NCI-H774 (cell line): ENCODE results near the gene DHX36.

Experiments
- DNase-seq: peaks from one replicate; lab custom pipeline; 2025; lab: John Stamatoyannopoulos, UW

Gene DHX36

DNA sequence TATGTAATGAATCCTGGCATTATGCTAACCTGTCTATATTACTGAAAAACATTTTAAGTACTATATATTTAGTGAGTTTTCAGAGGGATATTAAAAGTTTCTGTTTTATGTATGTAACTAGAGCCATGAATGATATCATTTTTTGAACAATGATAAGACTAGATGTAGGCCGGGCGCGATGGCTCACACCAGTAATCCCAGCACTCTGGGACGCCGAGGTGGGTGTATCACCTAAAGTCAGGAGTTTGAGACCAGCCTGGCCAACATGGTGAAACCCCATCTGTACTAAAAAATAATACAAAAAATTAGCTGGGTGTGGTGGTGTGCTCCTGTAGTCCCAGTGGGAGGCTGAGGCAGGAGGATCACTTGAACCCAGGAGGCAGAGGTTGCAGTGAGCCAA lies 34.1 kb downstream of the DHX36 start:
- no peak for DNase-seq

DNA sequence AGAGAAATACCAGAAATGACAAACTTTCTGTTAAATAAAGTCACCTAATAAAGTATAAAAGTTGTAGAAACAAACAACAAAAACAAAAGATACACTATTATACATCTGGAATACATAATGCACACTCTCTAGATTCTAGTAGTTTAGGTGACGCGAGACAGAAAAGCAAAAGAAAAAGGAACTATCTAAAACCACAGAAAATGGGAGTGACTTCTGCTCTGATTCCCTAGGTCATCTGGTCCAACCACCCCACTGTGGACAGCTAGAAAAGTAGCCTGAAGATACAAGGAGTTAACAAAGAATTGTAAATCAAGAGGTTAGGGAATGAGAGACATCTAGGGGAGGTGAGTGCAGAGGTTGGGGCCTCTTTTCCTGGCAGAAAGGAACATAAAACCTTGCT lies 39.1 kb downstream of the DHX36 start:
- no peak for DNase-seq

DNA sequence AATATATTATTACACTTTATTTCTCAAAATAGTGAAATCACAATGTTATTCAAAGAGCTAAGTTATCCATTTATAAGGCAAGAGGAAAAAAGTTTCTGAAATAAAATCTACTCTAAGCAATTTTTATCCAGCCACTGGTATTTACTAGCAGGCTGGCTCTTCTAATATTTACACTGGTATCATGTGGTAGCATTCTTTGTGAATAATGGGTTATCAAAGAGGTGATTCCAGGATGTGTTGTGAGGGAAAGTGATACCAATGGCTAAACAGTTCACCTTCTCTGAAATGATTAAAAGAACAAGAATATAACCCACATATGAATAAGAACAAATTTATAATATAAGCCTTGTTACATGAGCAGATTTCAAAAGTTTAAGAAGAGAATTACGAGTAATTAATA lies 44.1 kb downstream of the DHX36 start:
- DNase-seq = no peak

DNA sequence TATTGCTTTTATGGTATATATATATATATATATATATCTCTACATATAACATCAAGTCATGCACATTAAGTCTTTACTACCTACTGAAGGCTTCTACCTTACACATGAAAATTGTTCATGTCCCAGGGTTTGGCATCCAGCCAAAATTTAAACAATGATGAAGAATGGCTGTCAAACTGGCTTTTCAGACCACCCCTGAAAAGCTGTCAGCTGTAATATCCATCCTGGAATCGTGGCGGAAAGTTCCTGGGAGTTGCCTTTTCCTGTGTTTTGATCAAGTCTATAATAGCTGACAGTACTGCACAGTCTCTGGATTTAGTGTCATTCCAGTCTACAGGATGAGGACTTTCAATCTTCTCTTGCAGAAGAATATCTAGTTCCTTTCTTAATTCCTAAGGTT lies 48.3 kb downstream of the DHX36 start:
- DNase-seq = no peak

DNA sequence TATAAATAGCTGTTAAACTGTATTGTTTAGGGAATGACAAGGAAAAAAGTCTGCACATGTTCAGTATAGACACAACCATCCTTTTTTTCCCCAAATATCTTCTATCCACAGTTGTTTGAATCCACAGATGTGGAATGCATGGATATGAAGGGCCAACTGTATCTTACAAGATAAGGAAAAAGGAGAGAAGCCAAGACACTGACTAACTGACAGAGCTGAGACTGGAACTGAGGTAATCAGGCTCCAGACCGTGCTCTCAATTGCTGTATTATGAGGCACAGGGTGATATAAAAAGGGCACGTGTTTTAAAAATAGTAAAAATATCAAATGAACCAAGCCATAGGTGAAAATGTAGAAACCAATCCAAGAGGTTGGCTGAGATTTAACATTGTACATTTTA lies 49.0 kb downstream of the DHX36 start:
- DNase-seq = no peak

DNA sequence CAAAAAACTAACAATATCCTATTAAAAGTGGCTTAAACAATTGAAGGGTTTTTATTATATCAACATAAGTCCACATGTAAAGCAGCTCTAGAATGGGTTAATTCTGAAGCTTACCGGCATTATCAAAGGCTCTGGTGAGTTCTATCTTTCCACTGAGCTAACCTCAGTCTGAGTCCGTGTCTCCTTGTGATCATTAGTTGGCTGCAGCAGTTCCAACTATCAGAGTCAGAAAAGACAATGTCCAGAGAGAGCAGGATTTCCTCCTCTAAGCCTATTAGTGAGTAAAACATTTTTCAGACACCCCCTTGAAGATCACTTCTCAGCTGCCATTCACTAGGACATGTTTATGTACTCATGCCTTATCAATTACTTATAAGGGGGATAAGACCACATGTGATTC lies 49.9 kb downstream of the DHX36 start:
- no peak for DNase-seq

DNA sequence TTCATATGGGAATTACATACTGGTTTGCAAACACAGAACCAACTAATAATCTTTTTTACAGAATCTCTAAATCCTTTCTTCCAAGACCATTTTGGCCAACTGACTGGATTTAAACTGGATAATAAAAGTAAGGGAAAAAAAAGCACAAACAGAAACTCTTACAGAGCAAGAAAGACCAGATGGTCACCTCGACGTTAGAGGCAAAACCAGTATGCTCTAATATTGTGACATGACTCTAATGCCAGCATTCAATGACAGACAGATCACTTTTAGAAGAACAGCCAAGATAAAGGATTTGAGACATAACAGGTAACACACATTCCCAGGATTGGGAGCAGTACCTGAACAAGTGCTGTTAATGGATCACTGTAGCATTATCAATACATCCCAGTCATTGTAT lies 50.9 kb downstream of the DHX36 start:
- DNase-seq = no peak

DNA sequence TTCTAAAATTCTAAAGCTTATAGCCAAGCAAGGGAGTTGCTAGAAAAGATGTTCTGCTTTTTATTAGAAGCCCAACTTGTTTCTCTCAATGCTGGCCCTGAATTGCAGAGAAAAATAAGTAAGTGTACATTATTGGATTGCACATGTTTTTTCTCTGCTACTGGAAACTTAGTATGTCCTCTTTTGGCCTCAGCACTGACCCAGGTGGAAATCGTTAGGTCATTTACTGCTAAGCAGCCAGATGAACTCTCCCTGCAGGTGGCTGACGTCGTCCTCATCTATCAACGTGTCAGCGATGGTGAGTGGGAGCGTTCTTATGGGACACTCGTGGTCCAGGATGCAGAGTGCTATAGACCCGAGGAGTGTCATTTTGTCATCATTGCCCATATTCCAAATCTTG lies 69.8 kb downstream of the DHX36 start:
- no peak for DNase-seq

DNA sequence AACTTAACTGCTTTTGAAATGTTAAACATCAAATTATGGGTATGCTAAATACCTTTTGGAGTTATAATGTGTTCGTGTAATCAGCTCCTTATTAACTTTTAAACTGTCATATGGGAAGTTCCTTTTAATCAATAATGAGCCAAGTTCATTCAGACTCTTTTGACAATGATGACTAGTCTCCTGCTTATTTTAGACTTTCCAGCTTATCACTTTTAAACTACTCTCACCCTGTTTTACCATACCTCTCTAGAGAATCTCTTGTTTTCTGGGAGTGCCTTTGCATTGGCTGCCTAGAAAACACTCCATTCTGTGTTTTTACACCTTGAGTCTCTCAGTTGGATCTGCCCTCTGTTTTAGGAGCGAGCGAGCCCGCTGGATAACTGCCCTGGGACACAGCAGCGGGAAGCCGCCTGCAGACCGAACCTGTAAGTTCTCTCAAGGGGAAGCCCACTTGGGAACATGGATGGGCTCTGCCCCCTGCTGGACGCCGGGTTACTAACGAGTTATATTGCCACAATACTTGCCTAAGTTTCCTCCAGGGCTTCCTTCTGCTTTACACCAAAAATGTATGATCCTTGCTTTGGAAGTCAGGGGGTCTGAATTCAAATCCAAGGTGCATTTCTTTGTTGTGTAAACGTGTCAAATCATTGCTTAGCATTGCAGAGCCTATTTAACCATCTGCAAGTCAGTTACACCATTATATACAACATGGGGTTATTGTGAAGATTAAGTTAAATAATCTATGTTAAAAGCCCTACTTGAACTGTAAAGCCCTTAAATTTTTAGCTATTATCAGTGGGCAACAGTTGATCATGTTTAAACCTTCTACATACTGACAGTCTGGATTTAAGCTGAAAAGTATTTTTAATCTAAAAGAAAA lies 71.3 kb downstream of the DHX36 start:
- peak; percentile 70 for DNase-seq

DNA sequence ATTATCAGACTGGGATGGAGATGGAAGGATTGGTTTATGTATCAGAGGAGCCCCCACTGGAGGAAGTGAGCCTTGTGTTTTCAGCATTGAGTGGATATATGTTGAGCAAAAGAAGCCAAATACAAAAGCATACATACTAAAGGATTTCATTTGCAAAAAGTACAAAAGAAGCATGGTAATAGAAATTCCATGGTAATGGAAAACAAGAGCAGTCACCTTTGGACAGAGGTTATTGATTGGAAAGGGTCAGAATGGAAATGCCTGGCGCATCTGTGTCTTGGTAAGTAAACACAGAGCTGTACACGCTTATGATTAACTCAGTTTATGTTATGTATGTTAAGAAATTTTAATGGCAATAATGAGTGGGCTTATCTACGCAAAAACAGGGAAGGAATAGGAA lies 72.7 kb downstream of the DHX36 start:
- DNase-seq = no peak

DNA sequence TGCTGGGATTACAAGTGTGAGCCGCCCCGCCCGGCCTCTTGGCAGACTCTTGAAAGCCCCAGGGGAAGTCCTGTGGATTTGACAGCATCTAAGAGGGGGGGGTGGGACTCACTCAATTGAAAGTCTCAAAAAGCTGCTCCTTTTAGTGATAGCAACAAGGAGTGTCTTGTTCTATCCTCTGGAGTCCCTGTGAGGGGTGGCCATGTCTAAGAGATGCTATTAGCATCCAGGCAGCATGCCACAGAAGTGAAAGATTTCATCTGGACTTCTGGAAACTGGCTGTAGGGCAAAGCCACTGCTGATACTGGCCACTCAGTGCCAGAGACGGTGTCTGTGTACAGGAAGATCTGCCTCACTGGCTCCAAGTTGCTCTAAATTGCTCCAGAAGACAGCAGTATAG lies 74.0 kb downstream of the DHX36 start:
- no peak for DNase-seq

DNA sequence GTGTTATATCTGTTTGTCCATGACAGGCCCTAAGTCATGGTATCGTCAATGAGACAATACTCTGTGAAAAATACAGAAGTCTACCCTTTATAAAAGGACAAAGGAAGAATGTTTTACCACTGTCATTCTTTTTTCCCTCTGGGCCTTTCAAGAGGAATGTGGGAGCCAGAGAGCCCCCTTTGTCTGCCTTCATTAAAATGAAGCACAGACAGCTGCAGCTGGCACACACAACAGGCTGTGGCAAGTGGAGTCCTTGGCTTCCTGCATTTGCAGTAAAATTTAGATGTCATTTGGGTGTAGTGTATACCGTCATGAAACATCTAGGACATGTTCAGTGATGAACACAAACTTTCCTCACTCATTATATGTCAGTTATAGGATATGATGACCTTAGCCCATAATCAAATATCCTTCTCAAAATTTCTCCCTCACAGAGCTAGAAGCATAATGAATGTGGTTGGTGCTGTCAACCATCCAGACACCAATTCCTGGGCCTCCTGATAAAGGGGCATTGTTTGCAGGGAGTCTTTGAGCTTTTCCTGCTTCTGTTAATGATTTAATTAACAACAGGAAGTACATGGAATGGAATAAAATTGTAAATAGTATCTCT lies 76.4 kb downstream of the DHX36 start:
- no peak for DNase-seq

DNA sequence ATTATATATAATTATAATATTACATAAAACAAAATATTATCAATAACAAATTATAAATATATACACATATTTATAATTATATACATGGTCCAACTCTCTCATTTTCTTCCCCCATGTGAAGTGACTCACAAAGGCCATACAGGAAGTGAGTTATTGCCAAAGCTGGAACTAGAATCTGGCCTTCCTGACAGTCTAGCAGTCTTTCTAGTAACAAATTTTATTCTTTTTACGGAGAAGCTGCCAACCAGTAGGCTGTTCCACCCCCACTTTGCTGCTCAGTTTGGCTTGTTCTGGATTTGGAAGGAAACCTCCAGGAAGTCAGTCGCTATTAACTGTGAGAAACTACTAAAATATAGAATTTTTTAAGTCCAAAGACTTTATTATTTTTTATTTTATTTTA lies 79.6 kb downstream of the DHX36 start:
- no peak for DNase-seq

DNA sequence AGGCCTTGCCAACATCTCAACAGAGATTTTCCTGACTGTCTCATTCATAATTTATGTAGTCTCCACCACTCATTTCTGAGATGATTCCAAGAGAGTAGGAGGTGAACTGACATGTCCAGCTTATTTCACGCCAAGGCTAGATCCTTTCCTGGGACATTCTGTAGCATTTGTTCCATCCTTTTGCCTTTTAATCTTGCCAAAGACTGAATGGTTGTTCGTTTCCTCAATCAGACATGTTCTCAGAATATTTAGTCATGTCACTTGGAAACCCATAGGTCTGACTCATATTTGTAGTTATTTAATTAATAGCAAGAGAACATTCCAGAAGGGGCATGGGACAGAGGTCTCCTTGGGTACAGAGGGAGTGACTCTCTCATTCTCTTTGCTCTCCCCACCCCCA lies 80.9 kb downstream of the DHX36 start:
- DNase-seq = no peak

DNA sequence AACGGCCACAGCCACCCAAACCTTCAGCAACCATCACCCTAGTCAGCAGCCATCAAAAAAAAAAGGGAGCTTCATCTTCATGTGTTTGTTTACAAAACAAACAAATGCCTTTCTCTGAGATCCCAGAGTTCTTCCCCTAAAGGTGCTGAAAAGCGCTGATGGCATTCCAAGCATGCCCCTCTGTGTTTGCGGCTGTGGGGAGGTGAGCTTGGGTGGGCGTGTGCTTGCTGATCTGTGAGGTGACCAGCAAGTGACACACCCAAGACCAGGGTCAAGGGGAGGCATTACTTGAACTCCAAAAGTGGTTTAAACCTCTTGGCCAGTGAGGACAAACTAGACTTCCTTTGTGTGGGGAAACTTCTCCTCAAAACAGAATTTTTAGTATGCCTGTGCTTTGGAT lies 81.5 kb downstream of the DHX36 start:
- DNase-seq = no peak

DNA sequence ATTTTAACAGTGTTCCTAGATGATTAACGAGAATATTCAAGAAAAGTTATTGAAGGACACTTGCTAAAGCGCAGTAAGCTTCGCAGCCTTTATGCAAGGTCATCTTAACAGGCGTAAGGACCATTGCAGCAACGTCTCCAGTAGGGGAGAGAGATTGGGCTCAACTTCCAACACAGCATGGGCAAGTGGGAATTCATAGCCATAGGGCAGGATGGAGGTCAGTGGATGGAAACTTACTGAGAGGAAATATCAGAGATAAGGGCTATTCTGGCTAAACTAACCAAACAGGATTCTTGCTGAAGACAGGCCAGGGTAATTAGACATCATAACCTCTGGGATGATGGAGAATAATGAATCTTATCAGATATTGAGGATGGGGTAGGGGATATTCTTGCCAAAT lies 82.8 kb downstream of the DHX36 start:
- DNase-seq = no peak

DNA sequence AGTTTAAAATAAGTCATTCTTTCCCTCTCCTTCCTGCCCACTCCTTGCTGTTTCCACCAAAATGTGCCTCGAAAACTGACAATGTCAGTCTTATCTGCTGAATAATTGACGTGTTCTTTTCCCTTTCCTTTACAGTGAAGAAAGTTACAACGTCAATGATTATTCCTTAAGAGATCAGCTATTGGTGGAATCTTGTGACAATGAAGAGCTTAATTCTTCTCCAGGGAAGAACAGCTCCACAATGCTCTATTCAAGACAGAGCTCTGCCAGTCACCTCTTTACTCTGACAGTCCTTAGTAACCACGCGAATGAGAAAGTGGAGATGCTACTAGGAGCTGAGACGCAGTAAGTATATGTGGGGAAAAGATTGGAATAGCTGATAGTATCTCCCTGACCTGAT lies 84.1 kb downstream of the DHX36 start:
- DNase-seq = no peak

DNA sequence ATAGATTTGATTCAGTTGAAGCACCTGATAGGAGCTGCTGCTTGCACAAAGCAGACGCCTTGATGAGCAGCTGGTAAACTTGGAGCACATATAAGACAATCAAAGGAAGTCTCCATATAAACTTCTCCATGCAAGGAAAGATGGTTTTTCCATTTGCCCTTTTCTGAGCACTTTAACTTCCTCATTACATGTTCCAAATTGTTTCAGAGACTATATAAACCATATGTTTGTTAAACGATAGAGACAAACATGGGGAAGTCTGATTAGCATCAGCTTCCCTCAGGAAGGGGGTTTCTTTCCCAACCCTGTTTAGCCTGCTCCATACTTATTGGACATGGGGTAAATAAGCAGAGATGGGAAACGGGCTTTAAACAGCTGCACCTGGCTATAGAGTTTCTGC lies 88.0 kb downstream of the DHX36 start:
- no peak for DNase-seq

DNA sequence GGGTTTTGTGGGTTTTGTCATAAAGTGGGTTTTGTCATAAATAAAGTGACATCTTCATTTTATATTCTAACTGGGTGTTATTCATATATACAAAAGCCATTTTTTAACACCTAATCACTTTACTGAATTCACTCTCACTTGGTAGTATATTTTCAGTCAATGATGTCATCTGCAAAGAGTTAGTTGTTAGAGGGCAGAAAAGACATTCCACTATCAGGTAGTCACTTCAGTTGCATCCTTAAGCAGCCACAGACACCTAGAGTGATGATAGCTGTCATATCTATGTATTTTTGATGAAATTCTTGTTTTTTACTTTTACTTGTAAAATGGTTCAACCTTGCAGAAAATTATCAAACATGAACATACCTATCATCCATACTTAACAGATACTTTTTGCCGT lies 89.0 kb downstream of the DHX36 start:
- no peak for DNase-seq

DNA sequence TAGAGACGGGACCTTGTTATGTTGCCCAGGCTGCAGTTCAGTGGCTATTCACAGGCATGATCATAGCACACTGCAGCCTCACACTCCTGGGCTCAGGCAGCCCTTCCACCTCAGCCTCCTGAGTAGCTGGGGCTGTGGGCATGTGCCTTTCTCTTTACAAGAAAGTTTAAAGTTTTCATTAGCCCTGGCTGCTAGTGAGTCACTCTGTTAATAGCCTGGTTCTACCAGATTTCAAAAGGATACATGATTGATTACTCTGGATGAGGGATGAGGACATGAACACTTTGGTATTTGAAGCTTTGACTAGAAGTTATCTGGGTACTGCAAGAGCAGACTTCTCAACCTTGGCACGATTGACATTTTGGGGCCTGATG lies 95.1 kb downstream of the DHX36 start:
- DNase-seq = no peak

DNA sequence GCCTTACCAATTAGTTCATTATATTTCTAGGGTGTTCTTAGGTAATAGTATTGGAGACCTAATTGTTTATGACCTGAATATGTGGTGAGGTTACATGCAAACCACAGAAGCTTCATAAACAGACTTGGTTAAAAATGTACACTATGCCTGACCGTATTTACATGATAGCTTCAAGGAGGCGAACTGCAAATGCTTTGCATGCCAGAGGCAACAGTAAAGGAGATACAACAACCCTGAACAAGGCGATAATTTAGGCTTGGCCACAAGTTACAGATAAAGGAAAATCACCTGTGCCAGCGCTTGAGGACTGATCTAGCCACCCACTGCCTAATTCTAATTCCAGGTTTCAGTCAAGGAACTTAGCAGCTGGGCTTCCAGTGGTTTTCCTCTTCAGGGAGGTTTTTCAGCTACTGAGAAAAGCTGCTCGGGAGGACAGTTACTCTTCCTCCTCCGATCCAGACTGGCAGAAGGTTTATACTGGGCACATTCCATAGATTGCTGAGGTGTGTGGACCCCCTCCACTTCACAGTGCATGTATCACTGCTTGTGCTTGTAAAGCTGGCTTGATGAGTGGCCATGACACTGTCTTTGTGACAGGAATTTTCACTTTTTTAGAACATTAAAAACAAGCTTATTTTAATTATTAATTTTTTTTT lies 95.6 kb downstream of the DHX36 start:
- DNase-seq = no peak

DNA sequence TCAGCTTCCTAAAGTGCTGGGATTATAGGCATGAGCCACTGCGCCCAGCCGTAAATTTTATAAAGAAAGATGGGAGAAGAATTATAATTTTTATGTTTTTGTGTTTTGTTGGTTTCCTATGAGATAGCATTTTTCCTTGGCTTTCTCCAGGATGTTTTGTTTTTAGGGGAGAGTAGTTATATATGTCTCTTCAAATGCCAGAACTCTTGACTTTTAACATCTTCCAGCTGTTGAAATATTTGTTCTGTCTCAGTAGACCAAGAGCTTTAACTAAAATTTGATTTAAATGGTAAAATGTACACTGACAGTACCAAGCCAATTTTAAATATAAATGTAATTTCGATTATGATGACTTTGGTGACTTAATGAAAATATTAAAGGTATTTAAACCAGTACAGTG lies 96.8 kb downstream of the DHX36 start:
- no peak for DNase-seq

DNA sequence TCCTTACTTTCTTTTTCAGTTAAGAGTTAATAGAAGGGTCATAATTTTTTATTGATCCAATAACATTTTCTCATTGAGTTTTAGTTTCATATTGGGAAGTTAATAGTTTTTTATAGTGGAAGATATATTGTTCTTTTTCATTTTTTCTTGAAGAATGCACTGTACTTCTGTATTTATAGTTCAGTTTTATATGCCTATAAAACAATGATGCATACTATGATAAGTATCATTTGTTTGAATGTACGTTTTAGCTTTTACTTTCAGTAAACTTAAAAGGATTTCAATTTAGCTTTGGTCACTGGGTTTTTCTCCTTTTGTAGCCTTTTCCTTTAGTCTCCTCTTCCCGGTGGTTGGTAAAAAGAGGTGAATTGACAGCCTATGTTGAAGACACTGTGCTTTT lies 98.8 kb downstream of the DHX36 start:
- no peak for DNase-seq

DNA sequence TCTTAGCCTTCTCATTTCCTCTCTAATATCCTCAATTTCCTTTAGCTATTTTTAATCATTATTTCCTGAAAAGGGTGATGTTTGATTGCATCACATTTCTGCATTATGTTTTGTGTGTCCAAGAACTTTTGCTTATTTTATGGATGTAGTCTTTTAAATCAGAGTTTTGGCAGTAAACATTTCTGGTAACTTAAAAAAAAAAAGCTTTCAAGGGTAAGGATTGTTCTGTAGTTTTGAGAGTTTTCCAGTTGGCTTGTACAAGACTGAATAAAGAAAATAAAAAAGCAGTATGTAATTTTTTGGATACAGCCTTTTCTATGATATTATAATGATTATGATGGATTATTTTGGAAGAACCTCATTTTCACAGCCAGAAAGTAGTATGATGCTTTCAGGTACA lies 99.4 kb downstream of the DHX36 start:
- no peak for DNase-seq
